ENCODE results near the gene GARIN3. TPM values are rescaled to one million over a fixed set of nuclear protein-coding genes. Genes with fewer than 3 reads are reported as not detected.
"Not testable (repeated sequence)": the region's sequence is repeated elsewhere in the genome, so short reads cannot be mapped to it uniquely, and the experiment has no call there.

GARIN3 gene
- total RNA-seq, 1 donor from 2014 or later: not detected

- Histone ChIP-seq H3F3A (ENCODE audit: low read depth) (no peaks in the 10 kb centered on the region), H2AFZ (replicated peaks) (no peak overlapping the region), H4K20me1 (ENCODE audit: low read depth) (no peaks in the 10 kb centered on the region), H3K79me2 (ENCODE audit: low read depth) (no peaks in the 10 kb centered on the region), H3K4me2 (peak overlapping the region; percentile 27), H3K27me3 (peaks cover 99% of the 10 kb centered on the region), H3K4me3 (no peak overlapping the region), H3K36me3 (no peaks in the 10 kb centered on the region), H3K9ac (no peak overlapping the region), H3K9me3 (ENCODE audit: low read depth) (no peaks in the 10 kb centered on the region), H3K27ac (no peak overlapping the region), H3K4me1 (peaks cover 9% of the 10 kb centered on the region)
- no peaks in the 10 kb centered on the region for H3K9me3 Mint-ChIP-seq
- no peak for TF ChIP-seq EZH2phosphoT487 (IDR thresholded peaks at IDR 0.05)
- TF ChIP-seq CTCF (IDR thresholded peaks at IDR 0.05): no peak
- TF ChIP-seq EZH2 (IDR thresholded peaks at IDR 0.05): no peak
- H3K4me3 Mint-ChIP-seq: no peak overlapping the region
- H3K36me3 Mint-ChIP-seq: no peaks in the 10 kb centered on the region
- H3K27me3 Mint-ChIP-seq (ENCODE audit: insufficient read depth, low read depth): no peaks in the 10 kb centered on the region
- no peak overlapping the region for H3K27ac Mint-ChIP-seq
- peak; percentile 23 for DNase-seq (ENCODE audit: low spot score)
- peaks cover 3% of the 10 kb centered on the region for H3K4me1 Mint-ChIP-seq
These were observed 21.1 kb upstream of the GARIN3 start for GRCh38 chr5:157187046-157187754.

GRCh38 chr5:157186309-157187045 lies 20.4 kb upstream of the GARIN3 start:
- Histone ChIP-seq H3K4me2 (no peak overlapping the region), H4K20me1 (ENCODE audit: low read depth) (no peaks in the 10 kb centered on the region), H2AFZ (replicated peaks) (no peak overlapping the region), H3K27me3 (peaks cover 99% of the 10 kb centered on the region), H3K9me3 (ENCODE audit: low read depth) (no peaks in the 10 kb centered on the region), H3K79me2 (ENCODE audit: low read depth) (no peaks in the 10 kb centered on the region), H3K9ac (no peak overlapping the region), H3F3A (ENCODE audit: low read depth) (no peaks in the 10 kb centered on the region), H3K36me3 (no peaks in the 10 kb centered on the region), H3K4me3 (no peak overlapping the region), H3K27ac (no peak overlapping the region), H3K4me1 (peaks cover 9% of the 10 kb centered on the region)
- no peak overlapping the region for H3K27ac Mint-ChIP-seq
- no peak overlapping the region for H3K4me3 Mint-ChIP-seq
- H3K36me3 Mint-ChIP-seq: no peaks in the 10 kb centered on the region
- no peaks in the 10 kb centered on the region for H3K9me3 Mint-ChIP-seq
- TF ChIP-seq EZH2 (IDR thresholded peaks at IDR 0.05) (no peak), CTCF (IDR thresholded peaks at IDR 0.05) (no peak), EZH2phosphoT487 (IDR thresholded peaks at IDR 0.05) (no peak)
- peaks cover 3% of the 10 kb centered on the region for H3K4me1 Mint-ChIP-seq
- peaks cover 1% of the 10 kb centered on the region for H3K27me3 Mint-ChIP-seq (ENCODE audit: insufficient read depth, low read depth)
- DNase-seq (ENCODE audit: low spot score): no peak

- not testable (repeated sequence) for H3K4me1 Mint-ChIP-seq
These were observed 19.1 kb upstream of the GARIN3 start for GRCh38 chr5:157185122-157185521.

More at GRCh38 chr5:157185122-157185521, 19.1 kb upstream of the GARIN3 start:
- not testable (repeated sequence) for H3K4me3 ChIP-seq; H3K9me3 Mint-ChIP-seq; H3K4me2 ChIP-seq; H3K27ac ChIP-seq; H3K36me3 Mint-ChIP-seq; H3K4me1 ChIP-seq; H2AFZ ChIP-seq (replicated peaks); H3K9me3 ChIP-seq (ENCODE audit: low read depth); DNase-seq (ENCODE audit: low spot score); H3K36me3 ChIP-seq; H3K4me3 Mint-ChIP-seq; H3K27me3 Mint-ChIP-seq (ENCODE audit: insufficient read depth, low read depth); H4K20me1 ChIP-seq (ENCODE audit: low read depth); H3K9ac ChIP-seq; H3K27ac Mint-ChIP-seq; H3F3A ChIP-seq (ENCODE audit: low read depth); H3K79me2 ChIP-seq (ENCODE audit: low read depth)
- peaks cover 99% of the 10 kb centered on the region for H3K27me3 ChIP-seq

Data from neural progenitor cell (in vitro differentiated cells).